MCF 10A (cell line): Measurements from ENCODE around the gene SLC51B. TPM values are rescaled to one million over a fixed set of nuclear protein-coding genes. Genes with fewer than 3 reads are reported as not detected.

ENCODE experiments used
- total RNA-seq: library from RNA; stranded (reverse); gene quantifications from 2 replicates; pipeline ENCODE4 v1.2.3, GENCODE V29; 2022

The SLC51B gene
- total RNA-seq, 1 experiment from 2014 or later = not detected

Other genes with a start within 250 kb of the SLC51B start
- gene PIF1, start 219.7 kb upstream of the SLC51B start, total RNA-seq = 8.1 and 13.4 TPM in 2 replicates
- gene PLEKHO2, start 203.5 kb upstream of the SLC51B start, total RNA-seq = 2.0 and 2.7 TPM in 2 replicates
- 0.16 and 0.66 TPM in 2 replicates for gene ANKDD1A, start 133.5 kb upstream of the SLC51B start, total RNA-seq
- gene SPG21, start 55.5 kb upstream of the SLC51B start, total RNA-seq = 63.1 and 70.4 TPM in 2 replicates
- 14.9 and 15.9 TPM in 2 replicates for gene MTFMT, start 15.7 kb upstream of the SLC51B start, total RNA-seq
- not detected in 2 replicates for gene RASL12, start 22.6 kb downstream of the SLC51B start, total RNA-seq
- gene KBTBD13, start 31.4 kb downstream of the SLC51B start, total RNA-seq = not detected in 2 replicates
- 3.0 and 3.5 TPM in 2 replicates for gene UBAP1L, start 69.8 kb downstream of the SLC51B start, total RNA-seq
- 26.3 and 31.0 TPM in 2 replicates for gene PDCD7, start 88.4 kb downstream of the SLC51B start, total RNA-seq
- 47.9 and 48.9 TPM in 2 replicates for gene CLPX, start 140.0 kb downstream of the SLC51B start, total RNA-seq
- not detected in 2 replicates for gene CILP, start 166.1 kb downstream of the SLC51B start, total RNA-seq
- 5.9 and 6.1 TPM in 2 replicates for gene PARP16, start 241.5 kb downstream of the SLC51B start, total RNA-seq